H1 (cell line): Measurements from ENCODE around the gene IMP3. TPM values are rescaled to one million over a fixed set of nuclear protein-coding genes. Genes with fewer than 3 reads are reported as not detected.

Source experiments
- ASH2L ChIP-seq: fragments of 200-600, 300-600 bp; sonication (generic); IDR thresholded peaks from one replicate; pipeline ENCODE4 v1.7.1; 2017; ENCODE audit warnings: low read length
- CBX8 ChIP-seq: fragments of 300-800, 300-1000 bp; sonication (generic); IDR thresholded peaks from 2 replicates; pipeline ENCODE4 v1.7.1; 2016; ENCODE audit warnings: low read depth, low read length, borderline replicate concordance
- KDM5A ChIP-seq: fragments of 200-600 bp; IDR thresholded peaks from 2 replicates; pipeline ENCODE4 v1.7.1; 2012; ENCODE audit warnings: mild to moderate bottlenecking, low read length, inconsistent platforms, mixed read lengths
- POLR2A ChIP-seq, 2 experiments: IDR thresholded peaks; 1 replicate in 1 of 2; 2 replicates in 1 of 2; pipeline ENCODE4 v1.6.1; 2011; ENCODE audit warnings: low read depth in 2 of 2, low read length in 2 of 2, mild to moderate bottlenecking in 2 of 2; ENCODE audit errors: control extremely low read depth in 1 of 2
- polyA plus RNA-seq, 7 experiments: library from polyadenylated mRNA; depleted of rRNA in 3 of 7; stranded (reverse) in 5 of 7; unstranded in 2 of 7; fragments of >200 nt in 5 of 7; fragments of 200-250 nt in 2 of 7; gene quantifications; 1 replicate in 5 of 7; 2 replicates in 1 of 7; 4 replicates in 1 of 7; pipeline versions ENCODE4 v1.2.1 to v1.2.3, GENCODE V29; 2011 to 2013; ENCODE audit warnings: missing spikeins in 2 of 7, mixed read lengths in 2 of 7
- total RNA-seq: library from RNA; stranded (reverse); fragmentation: NEBNext Ultra II Directional; extraction: Animal tissue kit (Norgen Biotek cat#: 25700); gene quantifications from 2 replicates; pipeline ENCODE4 v1.2.1, GENCODE V29; 2021
- TF ChIP-seq, protein P1 (sequence below): fragments of 300-600 bp; sonication (generic); IDR thresholded peaks from 2 replicates; pipeline ENCODE4 v1.7.1; 2012; ENCODE audit warnings: low read length, moderate library complexity, mild to moderate bottlenecking, inconsistent platforms; ENCODE audit not compliant: insufficient replicate concordance
- TF ChIP-seq, protein P2 (sequence below): IDR thresholded peaks from 2 replicates; pipeline ENCODE4 v1.6.1; 2011; ENCODE audit warnings: low read depth, mild to moderate bottlenecking, low read length; ENCODE audit not compliant: insufficient read depth

The IMP3 gene
- total and polyA plus RNA-seq, 2 of the 8 experiments (the other 6 are each of a cell fraction or from before 2014, with no cell fraction given) = 114 to 273 TPM

DNA sequence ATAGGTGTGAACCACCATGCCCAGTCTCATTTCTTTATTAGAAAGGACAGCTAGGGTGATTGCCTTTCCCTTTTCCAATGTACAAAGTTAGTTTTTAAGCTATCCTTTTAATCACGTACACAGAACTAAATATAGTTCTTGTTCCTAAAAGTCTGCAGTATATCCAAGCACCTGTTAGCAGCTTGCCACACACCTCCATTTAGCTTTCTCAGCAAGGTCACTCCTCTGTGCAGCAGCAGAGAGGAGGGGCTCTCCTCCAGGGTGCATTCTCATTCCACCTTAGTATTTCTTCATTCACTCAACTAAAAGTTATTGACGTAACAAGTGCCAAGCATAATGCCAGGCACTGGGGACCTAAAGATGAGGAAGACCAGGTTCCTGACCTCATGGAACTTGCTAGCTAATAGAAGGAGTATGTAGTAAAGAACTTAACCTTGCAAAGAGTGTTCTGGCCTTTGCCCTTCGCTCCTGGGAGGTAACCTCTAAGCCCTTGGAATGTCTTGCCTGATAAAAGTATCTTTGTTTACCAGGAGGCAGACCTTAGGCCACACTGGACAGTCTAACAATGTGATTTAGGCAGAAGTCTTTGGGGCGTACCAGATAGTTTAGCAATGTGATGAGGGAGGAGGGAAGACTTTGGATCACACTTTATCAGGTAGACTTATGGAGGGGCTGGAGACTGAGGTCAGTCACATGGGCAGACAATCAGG is 48.2 kb downstream of the IMP3 start (continued):
- TF ChIP-seq CBX8 = no peak
- TF ChIP-seq, protein P1, sequence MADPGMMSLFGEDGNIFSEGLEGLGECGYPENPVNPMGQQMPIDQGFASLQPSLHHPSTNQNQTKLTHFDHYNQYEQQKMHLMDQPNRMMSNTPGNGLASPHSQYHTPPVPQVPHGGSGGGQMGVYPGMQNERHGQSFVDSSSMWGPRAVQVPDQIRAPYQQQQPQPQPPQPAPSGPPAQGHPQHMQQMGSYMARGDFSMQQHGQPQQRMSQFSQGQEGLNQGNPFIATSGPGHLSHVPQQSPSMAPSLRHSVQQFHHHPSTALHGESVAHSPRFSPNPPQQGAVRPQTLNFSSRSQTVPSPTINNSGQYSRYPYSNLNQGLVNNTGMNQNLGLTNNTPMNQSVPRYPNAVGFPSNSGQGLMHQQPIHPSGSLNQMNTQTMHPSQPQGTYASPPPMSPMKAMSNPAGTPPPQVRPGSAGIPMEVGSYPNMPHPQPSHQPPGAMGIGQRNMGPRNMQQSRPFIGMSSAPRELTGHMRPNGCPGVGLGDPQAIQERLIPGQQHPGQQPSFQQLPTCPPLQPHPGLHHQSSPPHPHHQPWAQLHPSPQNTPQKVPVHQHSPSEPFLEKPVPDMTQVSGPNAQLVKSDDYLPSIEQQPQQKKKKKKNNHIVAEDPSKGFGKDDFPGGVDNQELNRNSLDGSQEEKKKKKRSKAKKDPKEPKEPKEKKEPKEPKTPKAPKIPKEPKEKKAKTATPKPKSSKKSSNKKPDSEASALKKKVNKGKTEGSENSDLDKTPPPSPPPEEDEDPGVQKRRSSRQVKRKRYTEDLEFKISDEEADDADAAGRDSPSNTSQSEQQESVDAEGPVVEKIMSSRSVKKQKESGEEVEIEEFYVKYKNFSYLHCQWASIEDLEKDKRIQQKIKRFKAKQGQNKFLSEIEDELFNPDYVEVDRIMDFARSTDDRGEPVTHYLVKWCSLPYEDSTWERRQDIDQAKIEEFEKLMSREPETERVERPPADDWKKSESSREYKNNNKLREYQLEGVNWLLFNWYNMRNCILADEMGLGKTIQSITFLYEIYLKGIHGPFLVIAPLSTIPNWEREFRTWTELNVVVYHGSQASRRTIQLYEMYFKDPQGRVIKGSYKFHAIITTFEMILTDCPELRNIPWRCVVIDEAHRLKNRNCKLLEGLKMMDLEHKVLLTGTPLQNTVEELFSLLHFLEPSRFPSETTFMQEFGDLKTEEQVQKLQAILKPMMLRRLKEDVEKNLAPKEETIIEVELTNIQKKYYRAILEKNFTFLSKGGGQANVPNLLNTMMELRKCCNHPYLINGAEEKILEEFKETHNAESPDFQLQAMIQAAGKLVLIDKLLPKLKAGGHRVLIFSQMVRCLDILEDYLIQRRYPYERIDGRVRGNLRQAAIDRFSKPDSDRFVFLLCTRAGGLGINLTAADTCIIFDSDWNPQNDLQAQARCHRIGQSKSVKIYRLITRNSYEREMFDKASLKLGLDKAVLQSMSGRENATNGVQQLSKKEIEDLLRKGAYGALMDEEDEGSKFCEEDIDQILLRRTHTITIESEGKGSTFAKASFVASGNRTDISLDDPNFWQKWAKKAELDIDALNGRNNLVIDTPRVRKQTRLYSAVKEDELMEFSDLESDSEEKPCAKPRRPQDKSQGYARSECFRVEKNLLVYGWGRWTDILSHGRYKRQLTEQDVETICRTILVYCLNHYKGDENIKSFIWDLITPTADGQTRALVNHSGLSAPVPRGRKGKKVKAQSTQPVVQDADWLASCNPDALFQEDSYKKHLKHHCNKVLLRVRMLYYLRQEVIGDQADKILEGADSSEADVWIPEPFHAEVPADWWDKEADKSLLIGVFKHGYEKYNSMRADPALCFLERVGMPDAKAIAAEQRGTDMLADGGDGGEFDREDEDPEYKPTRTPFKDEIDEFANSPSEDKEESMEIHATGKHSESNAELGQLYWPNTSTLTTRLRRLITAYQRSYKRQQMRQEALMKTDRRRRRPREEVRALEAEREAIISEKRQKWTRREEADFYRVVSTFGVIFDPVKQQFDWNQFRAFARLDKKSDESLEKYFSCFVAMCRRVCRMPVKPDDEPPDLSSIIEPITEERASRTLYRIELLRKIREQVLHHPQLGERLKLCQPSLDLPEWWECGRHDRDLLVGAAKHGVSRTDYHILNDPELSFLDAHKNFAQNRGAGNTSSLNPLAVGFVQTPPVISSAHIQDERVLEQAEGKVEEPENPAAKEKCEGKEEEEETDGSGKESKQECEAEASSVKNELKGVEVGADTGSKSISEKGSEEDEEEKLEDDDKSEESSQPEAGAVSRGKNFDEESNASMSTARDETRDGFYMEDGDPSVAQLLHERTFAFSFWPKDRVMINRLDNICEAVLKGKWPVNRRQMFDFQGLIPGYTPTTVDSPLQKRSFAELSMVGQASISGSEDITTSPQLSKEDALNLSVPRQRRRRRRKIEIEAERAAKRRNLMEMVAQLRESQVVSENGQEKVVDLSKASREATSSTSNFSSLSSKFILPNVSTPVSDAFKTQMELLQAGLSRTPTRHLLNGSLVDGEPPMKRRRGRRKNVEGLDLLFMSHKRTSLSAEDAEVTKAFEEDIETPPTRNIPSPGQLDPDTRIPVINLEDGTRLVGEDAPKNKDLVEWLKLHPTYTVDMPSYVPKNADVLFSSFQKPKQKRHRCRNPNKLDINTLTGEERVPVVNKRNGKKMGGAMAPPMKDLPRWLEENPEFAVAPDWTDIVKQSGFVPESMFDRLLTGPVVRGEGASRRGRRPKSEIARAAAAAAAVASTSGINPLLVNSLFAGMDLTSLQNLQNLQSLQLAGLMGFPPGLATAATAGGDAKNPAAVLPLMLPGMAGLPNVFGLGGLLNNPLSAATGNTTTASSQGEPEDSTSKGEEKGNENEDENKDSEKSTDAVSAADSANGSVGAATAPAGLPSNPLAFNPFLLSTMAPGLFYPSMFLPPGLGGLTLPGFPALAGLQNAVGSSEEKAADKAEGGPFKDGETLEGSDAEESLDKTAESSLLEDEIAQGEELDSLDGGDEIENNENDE = no peak
- TF ChIP-seq, protein P2, sequence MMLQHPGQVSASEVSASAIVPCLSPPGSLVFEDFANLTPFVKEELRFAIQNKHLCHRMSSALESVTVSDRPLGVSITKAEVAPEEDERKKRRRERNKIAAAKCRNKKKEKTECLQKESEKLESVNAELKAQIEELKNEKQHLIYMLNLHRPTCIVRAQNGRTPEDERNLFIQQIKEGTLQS = no peak
- TF ChIP-seq POLR2A (IDR thresholded peaks at IDR 0.05; ENCODE audit: control extremely low read depth in 1 of 2, low read depth in 2 of 2, low read length in 2 of 2) = no peak
- TF ChIP-seq ASH2L = no peak
- no peak for TF ChIP-seq KDM5A
